Heart right ventricle (tissue), 16 donors: ENCODE measurements around the gene PIK3C2G. TPM values are rescaled to one million over a fixed set of nuclear protein-coding genes. Genes with fewer than 3 reads are reported as not detected.

Experiments used
- ATAC-seq, 8 donors: fragments of 200-7000 bp; cut with Tn5 transposase; one replicate each; pipeline ENCODE4 v1.9.1; 2020; ENCODE audit warnings: mild to moderate bottlenecking in 8 of 8, moderate library complexity in 8 of 8, moderate number of reproducible peaks in 1 of 8
- DNase-seq, 2 donors: peaks; one replicate each; pipeline ENCODE4 v3.0.0-alpha.2; 2020
- H3K27ac ChIP-seq, 10 donors: fragments of 200-600 bp; sonication (generic) in 2 of 10; one replicate each; pipeline versions ENCODE4 v1.5.0 to v1.8.0; 2020 to 2022; ENCODE audit warnings: mild to moderate bottlenecking in 3 of 10
- H3K27me3 ChIP-seq, 7 donors: fragments of 200-600 bp; one replicate each; pipeline ENCODE4 v1.8.0; 2021 to 2022; ENCODE audit warnings: mild to moderate bottlenecking in 2 of 7
- H3K36me3 ChIP-seq, 9 donors: fragments of 200-600 bp; sonication (generic) in 1 of 9; one replicate each; pipeline versions ENCODE4 v1.5.0 to v1.8.0; 2020 to 2022; ENCODE audit warnings: mild to moderate bottlenecking in 2 of 9
- H3K4me1 ChIP-seq, 9 donors: fragments of 200-600 bp; sonication (generic) in 1 of 9; one replicate each; pipeline versions ENCODE4 v1.5.0 to v1.8.0; 2020 to 2022; ENCODE audit warnings: mild to moderate bottlenecking in 4 of 9
- H3K4me3 ChIP-seq, 10 donors: fragments of 200-600 bp; sonication (generic) in 2 of 10; one replicate each; pipeline versions ENCODE4 v1.5.0 to v1.8.0; 2020 to 2022; ENCODE audit warnings: mild to moderate bottlenecking in 7 of 10, moderate library complexity in 2 of 10
- H3K9me3 ChIP-seq, 11 donors: fragments of 200-600 bp in 10 of 11; sonication (generic) in 2 of 11; one replicate each; pipeline versions ENCODE4 v1.5.0 to v1.8.0; 2013 to 2022; ENCODE audit warnings: mild to moderate bottlenecking in 2 of 11, control low read depth in 1 of 11, moderate library complexity in 1 of 11
- CTCF ChIP-seq, 9 donors: fragments of 200-600 bp; sonication (generic) in 2 of 9; IDR thresholded peaks; one replicate each; pipeline versions ENCODE4 v1.5.0 to v1.8.0; 2021 to 2022; ENCODE audit warnings: antibody characterized with exemption in 9 of 9, mild to moderate bottlenecking in 5 of 9, moderate library complexity in 1 of 9
- WGBS, 2 donors: extraction: QIAGEN DNeasy Blood & Tissue Kit; methylation state at CpG; one replicate each; pipeline ENCODE4 v1.1.7; 2013; ENCODE audit warnings: inconsistent platforms in 1 of 2; 5-methylcytosine and 5-hydroxymethylcytosine counted together
- intact Hi-C, 10 donors: fragments of 100-400 bp; cut with DNase I; formaldehyde crosslinking; loops; one replicate each; pipeline versions ENCODE4 v1.11.1 to v1.14.2; 2022
- polyA plus RNA-seq, 2 donors: library from polyadenylated mRNA; stranded (reverse); fragments of 200-250 nt; gene quantifications; one replicate each; pipeline ENCODE4 v1.2.3, GENCODE V29; 2013
- total RNA-seq, 10 donors: library from RNA; stranded (reverse); fragmentation: NEBNext Ultra II Directional in 3 of 10; extraction: Animal tissue kit (Norgen Biotek cat#: 25700) in 3 of 10; gene quantifications; one replicate each; pipeline versions ENCODE4 v1.2.1 to v1.2.4, GENCODE V29; 2021 to 2023
- donor health status: Arrhythmogenic right ventricular cardiomyopathy.
- donor health status: ischemic (EF 13 %, LVEDD 7.1; RV severe dilation, severe dysfunction).
- donor health status: healthy with polysubstance abuse.
- donor health status: DM: no; HTN: yes; CAD: no.
- donor health status: DM: no; HTN: no; CAD: no.
- donor health status: ischemic (EF 25% LVEDD 6.9; RV normal size, moderate dysfunction).
- donor health status: ischemic (EF 25% LVEDD 5.7; RV mildly dilated, moderate dysfunction).
- donor health status: healthy.
- donor health status: DM: yes; HTN: yes; CAD: no.
- donor health status: Ischemic cardiomyopathy.
- donor health status: ischemic (EF 35%, LVEDD 5.7; RV mildly dilated, moderate dysfunction).
- donor health status: nonischemic (EF 11% LVEDD 7.7; RV severe dilation, severe dysfunction).
- donor health status: DM: yes; HTN: yes; CAD: no.
- donor health status: PGD.
- donor health status: ischemic (EF 29% LVEDD 5.4; RV normal size, mild dysfunction).
- donor health status: nonischemic (EF 23%, LVEDD 6.1; RV moderate dilation, normal function).

Gene PIK3C2G
- total and polyA plus RNA-seq, 12 donors: not detected

DNA sequence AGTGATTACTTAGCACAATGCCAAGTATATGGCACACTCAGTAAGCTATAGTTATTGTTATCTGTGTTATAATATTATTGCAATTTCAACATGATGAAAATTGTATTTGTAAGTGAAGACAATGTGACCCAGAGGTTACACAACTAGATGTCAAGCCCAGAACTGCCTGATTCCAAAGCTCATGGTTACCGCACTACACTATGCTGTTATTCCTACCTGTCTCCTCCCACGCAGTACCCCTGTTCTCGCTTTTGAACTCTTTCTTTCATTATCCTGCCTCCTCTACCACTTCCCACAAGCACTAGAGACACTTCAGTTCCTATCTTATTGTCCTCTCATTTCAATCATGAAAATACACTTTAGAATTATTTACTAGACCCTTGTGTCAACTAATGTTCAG lies 383.2 kb downstream of the PIK3C2G start:
- Histone ChIP-seq H3K27me3 (no peaks in the 10 kb centered on the region), H3K4me1 (peaks cover 0 to 12% (median 0%) of the 10 kb centered on the region in 9 donors), H3K27ac (no peak overlapping the region), H3K4me3 (no peak overlapping the region), H3K36me3 (no peaks in the 10 kb centered on the region), H3K9me3 (no peaks in the 10 kb centered on the region)
- intact Hi-C loops: no loop called here
- WGBS, 2 donors: 89 to 93% methylated on average over 3 of the region's 3 CpGs
- TF ChIP-seq CTCF (IDR thresholded peaks at IDR 0.05): no peak
- ATAC-seq: no peak
- no peak for DNase-seq

DNA sequence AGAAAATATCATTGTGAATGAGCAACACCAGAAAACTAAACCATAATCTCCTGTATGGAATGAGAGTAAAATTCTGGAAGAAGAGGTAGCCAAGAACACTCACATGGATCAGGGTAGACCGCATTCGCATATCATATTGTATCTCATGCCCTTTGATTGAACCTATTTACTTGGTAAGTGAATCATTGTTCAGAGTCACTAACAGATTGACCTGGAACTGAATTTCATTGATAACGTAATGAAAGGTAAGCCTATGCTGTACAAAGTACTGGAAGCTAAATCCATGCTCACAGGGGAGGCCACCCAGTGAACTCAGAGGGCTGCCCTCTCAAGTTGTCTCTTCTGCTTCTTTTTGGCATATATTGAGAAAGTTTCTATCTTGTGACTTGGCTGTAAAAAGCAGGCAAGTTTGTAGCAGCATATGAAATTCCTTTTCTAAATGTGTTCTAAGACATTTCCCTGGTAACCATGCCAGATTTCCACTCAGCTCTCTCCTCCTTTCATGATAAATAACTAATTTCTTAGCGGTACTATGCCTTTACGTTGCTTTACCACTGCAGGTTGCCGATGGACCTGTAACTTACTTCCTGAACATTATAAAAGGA lies 385.1 kb downstream of the PIK3C2G start:
- peaks cover 0 to 12% (median 0%) of the 10 kb centered on the region in 9 donors for H3K4me1 ChIP-seq
- H3K9me3 ChIP-seq: no peaks in the 10 kb centered on the region
- H3K4me3 ChIP-seq: no peak overlapping the region
- intact Hi-C loops: no loop called here
- no peak for TF ChIP-seq CTCF (IDR thresholded peaks at IDR 0.05)
- H3K27ac ChIP-seq: no peak overlapping the region
- 80% methylated on average over 6 of the region's 6 CpGs for WGBS, 2 donors
- no peak for ATAC-seq
- no peak for DNase-seq
- H3K36me3 ChIP-seq: no peaks in the 10 kb centered on the region
- H3K27me3 ChIP-seq: no peaks in the 10 kb centered on the region

DNA sequence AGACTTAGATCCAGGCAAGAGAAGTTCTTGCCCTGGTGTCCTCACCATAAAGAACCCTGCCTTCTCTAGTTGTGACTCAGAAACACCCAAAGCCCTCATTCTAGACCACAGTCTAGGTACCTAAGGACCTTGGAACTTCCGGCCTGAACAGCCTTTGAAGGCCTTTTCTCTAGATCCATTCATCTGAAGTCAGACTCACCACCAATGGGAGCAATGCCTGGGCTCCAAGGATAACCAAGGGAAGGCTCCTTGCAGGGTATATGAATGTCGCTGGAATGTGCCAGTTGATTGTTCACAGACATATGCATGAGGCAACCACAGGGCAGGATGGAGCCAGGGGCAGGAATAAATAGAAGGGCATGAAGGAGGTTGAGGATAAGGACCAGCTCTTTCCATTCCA lies 390.2 kb downstream of the PIK3C2G start:
- ATAC-seq (no peak), DNase-seq (no peak)
- WGBS, 2 donors: 77 to 82% methylated on average over 2 of the region's 2 CpGs
- Histone ChIP-seq H3K4me1 (no peaks in the 10 kb centered on the region), H3K27ac (no peak overlapping the region), H3K9me3 (no peaks in the 10 kb centered on the region), H3K36me3 (no peaks in the 10 kb centered on the region), H3K27me3 (no peaks in the 10 kb centered on the region), H3K4me3 (no peak overlapping the region)
- TF ChIP-seq CTCF (IDR thresholded peaks at IDR 0.05): no peak
- intact Hi-C loops: no loop called here

- ATAC-seq: no peak
- no peaks in the 10 kb centered on the region for H3K27me3 ChIP-seq
- no peak for DNase-seq
- peaks cover 0 to 9% (median 0%) of the 10 kb centered on the region in 11 donors for H3K9me3 ChIP-seq
- intact Hi-C loops: no loop called here
- no peak overlapping the region for H3K4me3 ChIP-seq
- no peak overlapping the region for H3K27ac ChIP-seq
- H3K36me3 ChIP-seq: no peaks in the 10 kb centered on the region
- TF ChIP-seq CTCF (IDR thresholded peaks at IDR 0.05): no peak
- H3K4me1 ChIP-seq: no peaks in the 10 kb centered on the region
Measured at GRCh38 chr12:18652596-18652995, 391.3 kb downstream of the PIK3C2G start.
